ENCODE results near the gene GLI3. TPM values are rescaled to one million over a fixed set of nuclear protein-coding genes. Genes with fewer than 3 reads are reported as not detected.

The GLI3 gene
- total and polyA plus RNA-seq, 2 of the 8 experiments (the other 6 are each of a cell fraction or from before 2014, with no cell fraction given), result 8.0 to 31.1 TPM

DNA sequence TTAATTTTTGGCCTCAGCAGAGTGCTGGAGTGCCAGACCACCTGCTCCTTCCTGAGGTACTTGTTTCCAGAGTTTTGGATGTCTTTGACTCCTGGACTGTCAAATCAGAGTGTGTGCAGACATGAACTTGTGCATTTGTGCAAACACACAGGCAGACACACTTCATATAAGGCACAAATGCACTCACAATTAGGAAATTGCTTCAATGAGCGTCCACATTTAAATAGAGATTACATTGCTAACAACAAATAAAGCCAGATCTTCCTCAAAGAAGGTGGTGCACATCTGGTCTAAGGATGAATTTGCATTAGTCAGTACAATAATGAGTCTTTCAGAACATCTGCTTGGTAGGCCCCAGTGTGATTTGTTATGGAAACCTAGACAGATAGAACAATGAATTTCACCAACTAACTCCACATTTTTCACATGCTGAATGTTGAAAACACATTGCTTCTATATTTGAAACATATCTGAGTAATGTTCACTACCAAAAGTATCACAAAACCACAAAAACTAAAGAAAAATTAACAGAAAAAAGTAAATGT is 267.4 kb downstream of the GLI3 start:
- no peaks in the 10 kb centered on the region for H3K79me1 ChIP-seq (ENCODE audit: low read depth, low read length)
- no peak overlapping the region for H3K9ac ChIP-seq (replicated peaks in 1 of 4; ENCODE audit: extremely low read depth in 1 of 4, low read depth in 3 of 4, low read length in 3 of 4)
- ChIA-PET POLR2A (ENCODE audit: partially characterized antibody) (no interaction called here), CTCF (ENCODE audit: partially characterized antibody) (interaction anchor here (2.1 kb wide), 1 partner anchor 10 kb away, joined by 10 read pairs; no protein-coding TSS in a partner anchor)
- no peaks in the 10 kb centered on the region for H3K23me2 ChIP-seq (ENCODE audit: low read depth, low read length)
- no peak overlapping the region for H3K4me2 ChIP-seq (ENCODE audit: insufficient read depth in 1 of 2, low read depth in 2 of 2, low read length in 2 of 2)
- no peaks in the 10 kb centered on the region for H3K27me3 ChIP-seq (replicated peaks in 1 of 4; ENCODE audit: control insufficient read depth in 3 of 4, extremely low read depth in 1 of 4, insufficient read depth in 3 of 4, low read length in 3 of 4)
- no peaks in the 10 kb centered on the region for H3K9me3 ChIP-seq (ENCODE audit: insufficient read depth in 2 of 2, low read depth in 1 of 2, low read length in 1 of 2)
- H3K79me2 ChIP-seq (ENCODE audit: control insufficient read depth in 1 of 2, insufficient read depth in 2 of 2, low read length in 2 of 2), result no peaks in the 10 kb centered on the region
- H3K36me3 ChIP-seq (ENCODE audit: control insufficient read depth in 2 of 4, insufficient read depth in 4 of 4, low read length in 3 of 4), result peaks cover 6 to 18% (median 15%) of the 10 kb centered on the region in 4 experiments; a peak in 5 of 8 replicates
- H4K8ac ChIP-seq (ENCODE audit: extremely low read depth, insufficient read depth, low read length), result no peak overlapping the region
- no peak overlapping the region for H2BK5ac ChIP-seq (ENCODE audit: low read depth, low read length)
- no peak overlapping the region for H3K14ac ChIP-seq (ENCODE audit: insufficient read length)
- no peak for TF ChIP-seq NANOG (IDR thresholded peaks at IDR 0.05; ENCODE audit: insufficient read depth, low read depth, low read length, poor library complexity, severe bottlenecking)
- TF ChIP-seq POLR2AphosphoS5 (IDR thresholded peaks at IDR 0.05; ENCODE audit: low read depth, low read length), result no peak
- TF ChIP-seq RXRA (IDR thresholded peaks at IDR 0.05; ENCODE audit: insufficient read depth, low read depth, low read length), result no peak
- no peak for TF ChIP-seq CBX8 (IDR thresholded peaks at IDR 0.05; ENCODE audit: borderline replicate concordance, low read depth, low read length)
- no peak for TF ChIP-seq BCL11A (IDR thresholded peaks at IDR 0.05; ENCODE audit: low read depth in 2 of 2, low read length in 2 of 2)
- TF ChIP-seq EP300 (IDR thresholded peaks at IDR 0.05; ENCODE audit: borderline replicate concordance in 1 of 2, low read depth in 2 of 2, low read length in 2 of 2), result no peak
- TF ChIP-seq CEBPB (IDR thresholded peaks at IDR 0.05; ENCODE audit: low read depth, low read length), result no peak
- TF ChIP-seq TAF7 (optimal IDR thresholded peaks at IDR 0.05; ENCODE audit: borderline replicate concordance, low read depth, low read length), result no peak
- H2BK15ac ChIP-seq (ENCODE audit: low read length), result no peak overlapping the region
- FAIRE-seq (no peak), DNase-seq (ENCODE audit: low read depth in 1 of 2, low spot score in 2 of 2) (no peak)
- no peak overlapping the region for H3K23ac ChIP-seq (ENCODE audit: insufficient read length)
- no peak overlapping the region for H4K91ac ChIP-seq (replicated peaks; ENCODE audit: insufficient read length, low read length)
- no peak overlapping the region for H4K5ac ChIP-seq (ENCODE audit: insufficient read length, low read depth, low read length)
- no peak overlapping the region for H2AK5ac ChIP-seq (ENCODE audit: low read depth, low read length)
- H2BK12ac ChIP-seq (ENCODE audit: low read depth, low read length), result no peak overlapping the region
- H2BK120ac ChIP-seq (replicated peaks; ENCODE audit: low read depth, low read length), result no peak overlapping the region
- WGBS, 2 experiments (ENCODE audit: extremely low coverage in 1 of 2, insufficient coverage in 1 of 2, insufficient read length in 1 of 2, insufficient replicate concordance in 2 of 2, low coverage in 1 of 2, low lambda C conversion rate in 2 of 2, missing lambda C conversion rate in 1 of 2), result 100% methylated on average over 1 of the region's 1 CpG; no CpG with 5 or more reads in 1 of the 2 experiments
- no peak overlapping the region for H3K4ac ChIP-seq (replicated peaks; ENCODE audit: insufficient read length, low read depth, low read length)
- H2BK20ac ChIP-seq (ENCODE audit: low read length), result no peak overlapping the region
- no peak overlapping the region for H3K27ac ChIP-seq (ENCODE audit: low read depth, low read length)
- no peak overlapping the region for H2AFZ ChIP-seq (ENCODE audit: low read length)
- no peak overlapping the region for H3K56ac ChIP-seq (replicated peaks; ENCODE audit: insufficient read length, low read depth, low read length)
- H4K20me1 ChIP-seq (replicated peaks in 1 of 2; ENCODE audit: control insufficient read depth in 1 of 2, insufficient read depth in 2 of 2, low read length in 2 of 2), result peaks cover 0 to 2% of the 10 kb centered on the region in 2 experiments
- H3K4me1 ChIP-seq (replicated peaks in 1 of 4; ENCODE audit: control insufficient read depth in 3 of 4, insufficient read depth in 4 of 4, low read length in 3 of 4), result no peaks in the 10 kb centered on the region
- no peak overlapping the region for H3K18ac ChIP-seq (ENCODE audit: extremely low read depth, low read length)
- no peak overlapping the region for H3K4me3 ChIP-seq (ENCODE audit: extremely low read depth in 1 of 4, insufficient read depth in 2 of 4, low read depth in 3 of 4, low read length in 4 of 4)
